Pancreas (tissue), 10 donors: ENCODE data around the gene CLK4. TPM values are rescaled to one million over a fixed set of nuclear protein-coding genes. Genes with fewer than 3 reads are reported as not detected.

Experiments used
- ATAC-seq, 4 donors: fragments of 200-7000 bp; cut with Tn5 transposase; one replicate each; pipeline versions ENCODE4 v1.8.0 to v1.9.1; 2020; ENCODE audit warnings: mild to moderate bottlenecking in 4 of 4, moderate library complexity in 4 of 4
- DNase-seq, 6 donors: peaks; one replicate each; pipeline ENCODE4 v3.0.0-alpha.2; 2020
- FAIRE-seq: peaks from 2 replicates; lab custom pipeline; 2012; peaks lifted over from hg19 to GRCh38; lab: Jason Lieb, UNC
- H3K27ac ChIP-seq, 4 donors: fragments of 200-600 bp; sonication (generic); 1 replicate in 3 of 4; 2 replicates in 1 of 4; pipeline versions ENCODE4 v1.5.0 to v1.8.0; 2020
- H3K27me3 ChIP-seq, 4 donors: fragments of 200-600 bp; one replicate each; pipeline ENCODE4 v1.8.0; 2021
- H3K36me3 ChIP-seq, 3 donors: fragments of 200-600 bp; sonication (generic) in 1 of 3; one replicate each; pipeline versions ENCODE4 v1.5.0 to v1.8.0; 2020 to 2021
- H3K4me1 ChIP-seq, 3 donors: fragments of 200-600 bp; one replicate each; pipeline ENCODE4 v1.8.0; 2021
- H3K4me3 ChIP-seq, 4 donors: fragments of 200-600 bp; sonication (generic) in 2 of 4; one replicate each; pipeline versions ENCODE4 v1.5.0 to v1.8.0; 2020 to 2021
- H3K9me3 ChIP-seq, 4 donors: fragments of 200-600 bp; one replicate each; pipeline ENCODE4 v1.8.0; 2021
- WGBS, 2 donors: extraction: QIAGEN DNeasy Blood & Tissue Kit; methylation state at CpG; one replicate each; pipeline ENCODE4 v1.1.7; 2013; 5-methylcytosine and 5-hydroxymethylcytosine counted together
- intact Hi-C, 3 donors: fragments of 100-400 bp; cut with DNase I; formaldehyde crosslinking; loops; one replicate each; pipeline versions ENCODE4 v1.11.1 to v1.14.2; 2022
- polyA plus RNA-seq, 2 donors: library from polyadenylated mRNA; stranded (reverse); fragments of 200-250 nt; gene quantifications; one replicate each; pipeline ENCODE4 v1.2.3, GENCODE V29; 2013
- total RNA-seq, 6 donors: library from RNA; stranded (reverse); fragmentation: NEBNext Ultra II Directional in 4 of 6; extraction: Animal tissue kit (Norgen Biotek cat#: 25700) in 4 of 6; gene quantifications; one replicate each; pipeline versions ENCODE4 v1.2.1 to v1.2.4, GENCODE V29; 2021 to 2023
- TF ChIP-seq, protein P1 (sequence below), 4 donors: fragments of 200-600 bp; sonication (generic) in 3 of 4; IDR thresholded peaks; one replicate each; pipeline versions ENCODE4 v1.5.0 to v1.8.0; 2021; ENCODE audit warnings: antibody characterized with exemption in 4 of 4
- donor health status: healthy with polysubstance abuse.
- donor health status: DM: no; HTN: no; CAD: no; lungs with moderate emphysema.
- donor health status: DM: no; HTN: no; CAD: no.
- donor health status: control.
- donor health status: control.
- donor health status: Bipolar disorder and iron deficiency.
- donor health status: DM: yes; HTN: yes; CAD: no.
- donor health status: DM: no; HTN: no; CAD: no.
- donor health status: DM: no; HTN: no; CAD: no.
- donor health status: DM: yes; HTN: yes; CAD: no.

The CLK4 gene
- total and polyA plus RNA-seq, 8 donors = 10.6 to 47.0 (median 22.1) TPM

DNA sequence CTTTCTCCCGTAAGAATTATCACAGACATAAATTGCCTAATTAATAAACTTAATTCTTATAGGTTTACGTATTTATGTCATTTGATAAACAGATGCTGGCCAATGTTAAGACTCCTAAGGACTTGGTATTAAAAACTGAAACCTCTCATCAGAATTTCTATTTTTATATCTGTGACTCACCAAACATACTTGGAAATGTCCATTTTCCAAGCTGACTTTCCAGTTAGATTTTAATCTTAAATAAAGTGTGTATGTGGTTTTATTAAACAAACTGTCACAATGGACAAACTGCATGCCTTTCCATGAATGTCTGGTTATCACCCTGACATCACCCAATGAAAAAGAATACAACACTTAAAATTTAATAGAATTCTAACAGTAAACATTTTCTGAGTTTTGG lies 24.1 kb downstream of the CLK4 start:
- ATAC-seq = no peak
- intact Hi-C loops = no loop called here
- Histone ChIP-seq H3K36me3 (peaks cover 7 to 48% (median 26%) of the 10 kb centered on the region in 3 donors), H3K27ac (no peak overlapping the region), H3K4me1 (no peaks in the 10 kb centered on the region), H3K27me3 (no peaks in the 10 kb centered on the region), H3K4me3 (no peak overlapping the region), H3K9me3 (no peaks in the 10 kb centered on the region)
- FAIRE-seq = no peak
- 94 to 97% methylated on average over 2 of the region's 2 CpGs for whole genome bisulfite sequencing, 2 donors
- no peak for DNase-seq
- TF ChIP-seq, protein P1, sequence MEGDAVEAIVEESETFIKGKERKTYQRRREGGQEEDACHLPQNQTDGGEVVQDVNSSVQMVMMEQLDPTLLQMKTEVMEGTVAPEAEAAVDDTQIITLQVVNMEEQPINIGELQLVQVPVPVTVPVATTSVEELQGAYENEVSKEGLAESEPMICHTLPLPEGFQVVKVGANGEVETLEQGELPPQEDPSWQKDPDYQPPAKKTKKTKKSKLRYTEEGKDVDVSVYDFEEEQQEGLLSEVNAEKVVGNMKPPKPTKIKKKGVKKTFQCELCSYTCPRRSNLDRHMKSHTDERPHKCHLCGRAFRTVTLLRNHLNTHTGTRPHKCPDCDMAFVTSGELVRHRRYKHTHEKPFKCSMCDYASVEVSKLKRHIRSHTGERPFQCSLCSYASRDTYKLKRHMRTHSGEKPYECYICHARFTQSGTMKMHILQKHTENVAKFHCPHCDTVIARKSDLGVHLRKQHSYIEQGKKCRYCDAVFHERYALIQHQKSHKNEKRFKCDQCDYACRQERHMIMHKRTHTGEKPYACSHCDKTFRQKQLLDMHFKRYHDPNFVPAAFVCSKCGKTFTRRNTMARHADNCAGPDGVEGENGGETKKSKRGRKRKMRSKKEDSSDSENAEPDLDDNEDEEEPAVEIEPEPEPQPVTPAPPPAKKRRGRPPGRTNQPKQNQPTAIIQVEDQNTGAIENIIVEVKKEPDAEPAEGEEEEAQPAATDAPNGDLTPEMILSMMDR (IDR thresholded peaks at IDR 0.05) = no peak

DNA sequence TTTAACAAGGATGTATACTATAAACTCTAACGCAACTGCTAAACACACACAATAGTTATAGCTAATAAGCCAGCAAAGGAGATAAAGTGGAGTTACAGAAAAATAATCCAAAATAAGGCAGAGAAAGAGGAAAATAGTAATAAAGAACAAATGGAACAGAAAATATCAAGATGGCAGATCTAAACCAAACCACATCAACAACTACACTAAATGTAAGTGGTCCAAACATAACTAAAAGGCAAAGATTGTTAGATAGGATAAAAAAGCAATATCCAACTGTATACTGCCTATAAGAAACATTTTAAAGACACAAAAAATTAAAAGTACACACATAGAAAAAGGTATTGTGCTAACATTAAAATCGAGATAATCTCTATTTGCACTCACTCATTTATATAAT lies 31.1 kb downstream of the CLK4 start:
- no peak for ATAC-seq
- TF ChIP-seq, protein P1 (IDR thresholded peaks at IDR 0.05) = no peak
- FAIRE-seq = no peak
- Histone ChIP-seq H3K36me3 (peaks cover 0 to 5% (median 0%) of the 10 kb centered on the region in 3 donors), H3K9me3 (peaks cover 0 to 6% (median 2%) of the 10 kb centered on the region in 4 donors), H3K4me1 (no peaks in the 10 kb centered on the region), H3K27me3 (no peaks in the 10 kb centered on the region), H3K4me3 (no peak overlapping the region), H3K27ac (no peak overlapping the region)
- 89 to 96% methylated on average over 2 of the region's 2 CpGs for WGBS, 2 donors
- intact Hi-C loops = no loop called here
- no peak for DNase-seq

DNA sequence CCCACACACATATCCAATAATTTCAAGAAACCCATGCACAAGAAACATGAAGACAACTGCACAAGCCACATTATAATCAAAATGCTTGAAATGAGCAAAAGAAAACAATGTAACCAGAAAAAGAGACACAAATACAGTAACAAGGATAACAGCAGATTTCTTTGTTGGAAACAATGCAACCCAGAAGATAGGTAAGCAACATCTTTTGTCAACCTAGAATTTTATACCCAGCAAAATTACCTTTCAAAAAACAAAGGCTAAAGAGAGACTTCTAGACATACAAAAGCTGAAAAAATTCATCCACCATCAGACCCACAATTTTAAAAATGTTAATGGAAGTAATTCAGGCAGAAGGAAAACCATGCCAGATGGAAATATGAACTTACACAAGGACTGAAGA lies 31.7 kb downstream of the CLK4 start:
- Histone ChIP-seq H3K4me1 (no peaks in the 10 kb centered on the region), H3K4me3 (no peak overlapping the region), H3K36me3 (peaks cover 0 to 5% (median 0%) of the 10 kb centered on the region in 3 donors), H3K27ac (no peak overlapping the region), H3K27me3 (no peaks in the 10 kb centered on the region), H3K9me3 (peaks cover 0 to 6% (median 2%) of the 10 kb centered on the region in 4 donors)
- no peak for DNase-seq
- FAIRE-seq = no peak
- no peak for ATAC-seq
- intact Hi-C loops = no loop called here
- TF ChIP-seq, protein P1 (IDR thresholded peaks at IDR 0.05) = no peak

DNA sequence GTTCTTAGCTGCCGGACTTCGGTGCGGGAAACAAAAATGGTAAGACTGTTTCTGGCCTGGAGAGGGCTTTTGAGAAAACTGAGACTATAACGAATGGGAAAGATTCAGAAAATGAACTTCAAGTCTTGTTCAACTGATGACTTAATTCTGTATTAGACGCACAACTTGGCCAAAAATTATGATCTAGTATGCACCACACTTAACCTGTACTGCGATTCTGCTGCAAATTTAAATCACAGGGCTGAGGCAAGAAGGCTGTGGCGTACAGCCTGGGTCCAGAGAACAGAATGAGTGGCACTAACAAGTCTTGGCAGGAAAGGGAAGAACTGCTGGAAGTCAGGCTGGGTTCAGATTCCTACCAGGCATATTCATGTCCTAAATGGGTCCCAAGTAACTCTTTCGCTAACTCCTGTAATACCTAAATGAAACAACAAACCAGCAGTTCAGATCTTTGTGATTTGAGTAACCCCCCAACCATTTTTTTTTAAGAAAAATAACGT lies 35.9 kb downstream of the CLK4 start:
- Histone ChIP-seq H3K27me3 (no peaks in the 10 kb centered on the region), H3K36me3 (peaks cover 0 to under 1% (median 0%) of the 10 kb centered on the region in 3 donors), H3K27ac (no peak overlapping the region), H3K4me3 (peak overlapping the region in 1 of 4 donors; percentile 24), H3K4me1 (no peaks in the 10 kb centered on the region), H3K9me3 (peaks cover 0 to 6% (median 2%) of the 10 kb centered on the region in 4 donors)
- TF ChIP-seq, protein P1 (IDR thresholded peaks at IDR 0.05) = peak in 1 of 4 donors; percentile 9
- DNase-seq (no peak), ATAC-seq (no peak), FAIRE-seq (no peak)
- intact Hi-C loops = no loop called here
- WGBS, 2 donors = 34 to 41% methylated on average over 9 of the region's 9 CpGs

DNA sequence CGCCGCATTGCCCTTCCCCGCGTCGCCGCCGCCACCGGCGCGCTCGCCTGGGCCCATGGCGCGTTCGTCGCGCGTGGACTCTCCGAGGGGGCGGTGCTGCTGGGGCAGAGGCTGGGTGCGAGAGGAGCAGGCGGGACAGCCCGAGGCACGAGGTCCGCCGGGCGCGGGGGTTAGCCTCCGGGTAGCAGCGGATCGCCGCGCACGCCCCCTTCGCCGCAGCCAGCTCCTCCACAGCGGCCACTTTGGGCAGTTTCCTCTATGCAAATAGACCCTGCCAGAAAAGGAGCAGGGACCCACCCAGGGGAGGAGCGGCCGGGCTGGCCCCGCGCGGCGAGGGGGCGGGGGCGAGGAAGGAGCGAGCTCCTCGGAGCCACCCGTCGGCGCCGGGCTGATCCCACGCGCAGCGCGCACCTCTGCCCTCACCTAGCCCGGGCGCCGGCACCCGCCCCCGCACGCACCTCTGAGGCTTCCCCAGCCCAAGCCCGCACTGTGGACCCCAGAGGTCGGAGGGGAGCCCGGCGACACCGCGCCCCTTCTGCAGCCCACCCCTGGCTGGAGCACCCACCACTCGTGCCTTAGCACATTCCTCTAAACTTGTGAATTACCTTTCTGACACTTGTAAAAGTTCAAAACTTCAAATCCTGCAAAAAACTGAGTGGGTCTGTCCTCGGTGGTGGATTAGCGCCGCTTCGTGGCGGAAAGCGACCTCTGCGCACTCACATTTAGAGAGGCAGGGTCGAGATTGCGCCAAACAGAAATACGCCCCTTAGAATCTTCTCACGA lies 36.5 kb downstream of the CLK4 start, which contains the start of gene COL23A1:
Gene COL23A1, minus strand, starts transcription at position 253 of the 783 bp plus-strand sequence.
- Histone ChIP-seq H3K9me3 (peaks cover 0 to 6% (median 2%) of the 10 kb centered on the region in 4 donors), H3K4me3 (peak within 1 kb of the TSS in 3 of 4 donors; percentile 17 to 48 (median 24)), H3K4me1 (no peaks in the 10 kb centered on the region), H3K36me3 (no peaks in the 10 kb centered on the region), H3K27me3 (no peaks in the 10 kb centered on the region), H3K27ac (no peak within 1 kb of the TSS)
- intact Hi-C loops = no loop called here
- FAIRE-seq (no peak), ATAC-seq (peak; percentile 43 to 87 (median 64)), DNase-seq (peak in 3 of 6 donors; percentile 36 to 66 (median 60))
- TF ChIP-seq, protein P1 (IDR thresholded peaks at IDR 0.05) = peak in 3 of 4 donors; percentile 25 to 32 (median 28)
- WGBS, 2 donors = 1 to 2% methylated on average over 33 to 78 of the region's 78 CpGs
